Mucosa of gallbladder (tissue), 1 donor: ENCODE data around the gene KDR. TPM values are rescaled to one million over a fixed set of nuclear protein-coding genes. Genes with fewer than 3 reads are reported as not detected.

Source experiments
- DNase-seq: peaks from one replicate; pipeline ENCODE4 v3.0.0-alpha.2; 2020; ENCODE audit warnings: low spot score
- total RNA-seq: library from RNA; stranded (reverse); gene quantifications from one replicate; pipeline ENCODE4 v1.2.1, GENCODE V29; 2021
- donor health status: DM: no; HTN: no; CAD: no.

Gene KDR
- total RNA-seq = 24.0 TPM

GRCh38 chr4:55125087-55125721 lies at the start of gene KDR:
KDR (minus strand) TSS chr4:55125595; CDS start chr4:55125293, 302 bp downstream.
- DNase-seq = no peak

- no peak for DNase-seq
Observed at GRCh38 chr4:55173580-55173979, 48.2 kb upstream of the KDR start.

GRCh38 chr4:55172694-55173287 lies 47.4 kb upstream of the KDR start:
- DNase-seq = no peak

- DNase-seq = no peak
Observed at GRCh38 chr4:55170462-55170861, 45.1 kb upstream of the KDR start.

GRCh38 chr4:55169352-55169961 lies 44.1 kb upstream of the KDR start:
- DNase-seq = peak; percentile 26

- DNase-seq = no peak
Observed at GRCh38 chr4:55162396-55162795, 37.0 kb upstream of the KDR start.

GRCh38 chr4:55161739-55162138 lies 36.3 kb upstream of the KDR start:
- DNase-seq = no peak

GRCh38 chr4:55159851-55160250 lies 34.5 kb upstream of the KDR start:
- DNase-seq = no peak

- no peak for DNase-seq
Observed at GRCh38 chr4:55158957-55159356, 33.6 kb upstream of the KDR start.

- no peak for DNase-seq
Observed at GRCh38 chr4:55157559-55158277, 32.3 kb upstream of the KDR start.

- DNase-seq = no peak
Observed at GRCh38 chr4:55154933-55155332, 29.5 kb upstream of the KDR start.

- no peak for DNase-seq
Observed at GRCh38 chr4:55154290-55154880, 29.0 kb upstream of the KDR start.

- no peak for DNase-seq
Observed at GRCh38 chr4:55143858-55144257, 18.5 kb upstream of the KDR start.

GRCh38 chr4:55138367-55138766 lies 13.0 kb upstream of the KDR start:
- no peak for DNase-seq

GRCh38 chr4:55136634-55137033 lies 11.2 kb upstream of the KDR start:
- no peak for DNase-seq

GRCh38 chr4:55133951-55134350 lies 8.6 kb upstream of the KDR start:
- no peak for DNase-seq

GRCh38 chr4:55132775-55133174 lies 7.4 kb upstream of the KDR start:
- DNase-seq = no peak

- no peak for DNase-seq
Observed at GRCh38 chr4:55127521-55127920, 2.1 kb upstream of the KDR start.

- DNase-seq = no peak
Observed at GRCh38 chr4:55127053-55127452, 1.7 kb upstream of the KDR start.

GRCh38 chr4:55125763-55126541 lies 557 bp upstream of the KDR start:
- no peak for DNase-seq

- no peak for DNase-seq
Observed at GRCh38 chr4:55124322-55125076, 896 bp downstream of the KDR start.
